ENCODE measurements around the gene CHPT1.

- TF ChIP-seq CSDC2 (CRISPR knock-in tag; IDR thresholded peaks at IDR 0.05): no peak
- TF ChIP-seq TCF4 (CRISPR knock-in tag; IDR thresholded peaks at IDR 0.05; ENCODE audit: borderline replicate concordance): no peak
- TF ChIP-seq ZFP3 (CRISPR knock-in tag; IDR thresholded peaks at IDR 0.05): no peak
- TF ChIP-seq SNAI2 (CRISPR knock-in tag; IDR thresholded peaks at IDR 0.05): no peak
- no peak for TF ChIP-seq ZNF70 (CRISPR knock-in tag; IDR thresholded peaks at IDR 0.05)
These were observed 19.4 kb upstream of the CHPT1 start for GRCh38 chr12:101678081-101678480.
